ENCODE measurements around the gene GCG. TPM values are rescaled to one million over a fixed set of nuclear protein-coding genes. Genes with fewer than 3 reads are reported as not detected.

GCG gene
- total RNA-seq, 1 donor from 2014 or later: not detected

DNA sequence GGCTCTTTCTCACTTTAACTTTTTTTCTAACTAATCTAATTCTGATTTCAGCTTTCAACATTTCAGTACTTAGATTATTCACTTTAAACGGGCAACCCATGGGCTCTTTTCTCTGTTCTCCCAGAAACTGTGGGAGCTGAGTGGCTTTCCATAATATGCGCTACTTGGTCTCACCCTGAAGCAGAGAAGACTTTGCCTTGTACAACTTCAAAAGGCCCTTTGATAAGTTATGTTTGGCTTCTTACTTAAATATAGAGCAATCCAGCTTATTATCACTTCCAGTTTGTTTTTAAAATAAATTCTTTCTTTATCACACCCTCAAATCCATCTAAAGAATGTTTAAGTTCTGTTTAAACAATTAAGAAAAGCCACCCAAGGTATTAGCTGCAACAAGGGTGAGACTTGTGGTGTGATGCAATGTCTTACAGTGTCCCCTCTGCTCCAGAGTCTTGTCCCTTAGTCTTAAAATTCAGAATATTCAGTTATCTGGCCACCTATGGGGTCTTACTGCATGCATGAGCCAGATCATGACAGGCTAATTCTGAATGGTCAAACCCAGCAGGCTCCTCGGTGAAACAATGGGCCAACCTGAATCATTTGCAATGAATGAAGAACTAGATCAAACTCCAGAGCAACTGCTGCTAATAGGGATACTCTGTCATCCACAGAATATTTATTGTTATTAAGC lies 38.8 kb downstream of the GCG start:
- no peak for DNase-seq (ENCODE audit: missing footprints)
- intact Hi-C loops (cut with DNase I): no loop called here
- no peak for ATAC-seq

DNA sequence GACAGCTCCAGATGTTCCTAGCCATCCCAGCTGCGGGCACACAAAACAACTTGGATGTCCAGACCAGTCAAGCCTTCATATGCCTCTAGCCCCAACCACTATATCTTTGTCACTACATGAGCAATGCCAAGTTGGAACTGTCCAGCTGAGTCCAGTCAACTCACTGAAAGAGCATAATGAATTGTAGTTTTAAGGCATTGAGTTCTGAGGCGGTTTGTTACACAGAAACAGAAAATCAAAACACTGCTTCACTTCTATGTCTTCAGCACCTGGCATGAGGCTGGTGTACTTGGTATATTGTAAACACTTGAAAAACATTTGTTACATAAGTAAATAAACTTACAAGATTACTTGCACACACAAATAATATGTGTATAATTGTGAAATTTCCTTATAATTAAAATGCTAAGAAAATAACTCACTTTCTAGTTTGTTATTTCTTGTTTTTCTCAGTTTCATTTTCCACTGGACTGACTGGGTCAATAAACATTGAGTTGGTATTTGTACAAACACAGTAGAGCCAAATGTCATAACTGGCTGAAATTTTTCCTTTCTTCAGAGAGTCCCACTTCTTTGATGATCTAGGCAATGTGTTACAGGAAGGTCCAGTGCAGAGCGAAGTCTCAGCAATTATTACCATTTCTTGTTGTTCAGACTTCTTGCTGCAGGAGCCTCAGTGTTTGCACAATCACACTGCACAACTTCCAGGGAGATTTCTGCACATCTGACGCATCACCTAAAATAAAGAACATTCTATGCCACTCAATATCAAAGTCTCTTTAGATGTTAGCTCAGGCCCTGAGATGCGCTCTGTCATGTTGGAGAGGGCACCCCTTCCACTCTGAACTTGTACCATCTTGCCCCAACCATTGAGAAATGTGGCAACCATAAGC lies 39.8 kb downstream of the GCG start:
- intact Hi-C loops (cut with DNase I): no loop called here
- no peak for DNase-seq (ENCODE audit: missing footprints)
- no peak for ATAC-seq

DNA sequence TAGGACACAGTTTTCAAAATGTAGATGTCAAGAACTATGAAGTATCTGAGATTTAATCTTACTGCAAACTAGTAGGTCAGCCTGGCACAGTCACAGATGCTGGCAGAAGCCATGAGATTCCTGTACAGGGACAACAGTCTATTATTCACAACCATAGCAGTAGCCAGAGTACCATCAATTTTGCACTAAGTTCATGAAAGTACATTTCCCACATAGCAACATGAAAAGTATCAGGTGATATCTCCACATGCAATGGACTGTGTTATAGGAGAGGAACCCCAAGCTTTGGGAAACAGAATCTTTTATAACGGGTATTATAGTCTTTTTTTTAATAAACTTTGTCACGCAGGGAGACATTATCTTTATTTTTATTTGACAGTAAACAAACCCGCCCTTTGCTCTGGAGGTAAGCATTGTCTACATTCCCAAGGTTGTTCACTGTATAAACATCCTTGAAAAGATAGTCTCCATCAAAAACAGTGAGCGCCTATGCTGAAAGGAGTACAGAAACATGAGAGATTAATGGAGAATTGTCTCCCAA lies 44.6 kb downstream of the GCG start:
- ATAC-seq (no peak), DNase-seq (ENCODE audit: missing footprints) (no peak)
- intact Hi-C loops (cut with DNase I): no loop called here

- ATAC-seq (peak; percentile 30), DNase-seq (ENCODE audit: missing footprints) (no peak)
- intact Hi-C loops (cut with DNase I): no loop called here
Measured at GRCh38 chr2:162106746-162107145, 45.3 kb downstream of the GCG start.

GRCh38 chr2:162106146-162106551 lies 45.9 kb downstream of the GCG start:
- DNase-seq (ENCODE audit: missing footprints): no peak
- intact Hi-C loops (cut with DNase I): no loop called here
- ATAC-seq: peak; percentile 30

DNA sequence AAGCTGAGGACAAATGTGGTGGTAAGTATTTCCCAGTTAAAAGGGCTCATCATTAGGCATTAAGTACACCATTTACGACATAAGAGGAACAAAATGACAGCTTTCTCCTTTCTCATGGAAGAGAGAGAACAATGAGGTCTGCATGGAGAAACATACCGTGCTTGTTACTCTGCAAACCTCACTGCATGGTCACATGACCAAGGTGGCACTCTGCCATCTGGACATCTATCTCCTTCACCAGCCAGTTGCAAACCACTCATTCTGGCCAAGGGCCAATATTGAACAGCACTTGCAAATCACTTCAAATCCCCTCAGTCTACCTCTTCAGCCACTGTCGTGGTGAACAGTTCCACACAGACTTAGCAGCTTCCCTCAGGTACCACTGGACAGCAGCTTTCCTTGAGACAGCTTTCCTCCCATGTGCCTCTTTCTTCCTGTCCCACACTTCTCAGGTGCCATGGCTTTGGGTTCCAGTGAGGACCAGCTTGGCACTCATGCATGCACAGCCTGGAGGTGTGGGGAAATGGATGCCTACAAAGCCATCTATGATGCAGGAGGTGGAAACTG lies 48.5 kb downstream of the GCG start:
- DNase-seq (ENCODE audit: missing footprints): no peak
- ATAC-seq: no peak
- intact Hi-C loops (cut with DNase I): no loop called here

GRCh38 chr2:162100579-162100978 lies 51.5 kb downstream of the GCG start:
- ATAC-seq (no peak), DNase-seq (ENCODE audit: missing footprints) (no peak)
- intact Hi-C loops (cut with DNase I): no loop called here

DNA sequence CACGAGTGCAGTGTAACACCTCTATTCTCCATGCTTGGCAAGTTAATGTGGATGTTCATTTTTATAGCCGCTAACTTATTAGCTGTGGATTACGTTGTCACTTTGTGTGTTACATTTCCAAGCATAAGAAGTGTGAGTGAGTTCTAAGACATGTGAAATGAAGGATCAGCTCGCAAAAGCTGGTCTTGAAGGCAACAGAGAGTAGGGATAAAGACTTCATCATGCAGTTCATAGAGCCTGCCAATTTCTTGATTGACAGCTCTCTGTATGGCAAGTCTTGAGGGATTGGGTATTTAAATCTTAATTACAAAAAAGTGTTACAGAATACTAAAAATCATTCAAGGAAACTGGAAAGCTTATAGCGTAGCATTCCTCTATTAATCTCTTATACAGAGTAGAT lies 52.2 kb downstream of the GCG start:
- no peak for ATAC-seq
- intact Hi-C loops (cut with DNase I): no loop called here
- DNase-seq (ENCODE audit: missing footprints): no peak

Other genes starting within 250 kb of the GCG start
- 5.4 TPM for gene DPP4, start 78.0 kb downstream of the GCG start, total RNA-seq
- 0.62 TPM for gene FAP, start 91.2 kb upstream of the GCG start, total RNA-seq
- 6.0 TPM for gene IFIH1, start 166.4 kb upstream of the GCG start, total RNA-seq
- gene GCA, start 191.9 kb upstream of the GCG start, total RNA-seq: 11.2 TPM